Fibroblast of gingiva (primary cell): Measurements from ENCODE around the gene PDE4B.

ENCODE experiments used
- DNase-seq: peaks from one replicate; pipeline ENCODE4 v3.0.0-alpha.2; 2011; ENCODE audit warnings: low read depth

The PDE4B gene

GRCh38 chr1:65882076-65882475 lies 89.4 kb downstream of the PDE4B start:
- no peak for DNase-seq

GRCh38 chr1:65889441-65889840 lies 96.7 kb downstream of the PDE4B start:
- DNase-seq, result no peak

- DNase-seq, result no peak
Measured at GRCh38 chr1:65890201-65890843, 97.6 kb downstream of the PDE4B start.

GRCh38 chr1:65894738-65895605 lies 102.3 kb downstream of the PDE4B start:
- DNase-seq, result no peak

- DNase-seq, result peak; percentile 6
Measured at GRCh38 chr1:65896721-65897120, 104.0 kb downstream of the PDE4B start.

- no peak for DNase-seq
Measured at GRCh38 chr1:65897485-65897884, 104.8 kb downstream of the PDE4B start.

GRCh38 chr1:65904681-65905083 lies 112.0 kb downstream of the PDE4B start:
- DNase-seq, result no peak

- no peak for DNase-seq
Measured at GRCh38 chr1:65910432-65910831, 117.7 kb downstream of the PDE4B start.

GRCh38 chr1:65911679-65912078 lies 119.0 kb downstream of the PDE4B start:
- no peak for DNase-seq

GRCh38 chr1:65918564-65918963 lies 125.9 kb downstream of the PDE4B start:
- DNase-seq, result no peak

- DNase-seq, result no peak
Measured at GRCh38 chr1:65921446-65921845, 128.8 kb downstream of the PDE4B start.

GRCh38 chr1:65924471-65924870 lies 131.8 kb downstream of the PDE4B start:
- DNase-seq, result peak; percentile 4

- no peak for DNase-seq
Measured at GRCh38 chr1:65938506-65938905, 145.8 kb downstream of the PDE4B start.

- DNase-seq, result no peak
Measured at GRCh38 chr1:65939191-65939590, 146.5 kb downstream of the PDE4B start.

- DNase-seq, result peak; percentile 11
Measured at GRCh38 chr1:65939636-65940035, 146.9 kb downstream of the PDE4B start.

- no peak for DNase-seq
Measured at GRCh38 chr1:65940126-65940525, 147.4 kb downstream of the PDE4B start.

GRCh38 chr1:65942476-65942875 lies 149.8 kb downstream of the PDE4B start:
- DNase-seq, result no peak

GRCh38 chr1:65946376-65946775 lies 153.7 kb downstream of the PDE4B start:
- no peak for DNase-seq

GRCh38 chr1:65946960-65947359 lies 154.3 kb downstream of the PDE4B start:
- no peak for DNase-seq

- DNase-seq, result peak; percentile 90
Measured at GRCh38 chr1:65948609-65949229, 156.0 kb downstream of the PDE4B start.

- DNase-seq, result peak; percentile 79
Measured at GRCh38 chr1:65949230-65949626, 156.5 kb downstream of the PDE4B start.

GRCh38 chr1:65949933-65950332 lies 157.2 kb downstream of the PDE4B start:
- no peak for DNase-seq

GRCh38 chr1:65952696-65953095 lies 160.0 kb downstream of the PDE4B start:
- DNase-seq, result no peak
